Brain microvascular endothelial cell (primary cell): ENCODE measurements around the gene OR2AG2.

ENCODE experiments used
- DNase-seq: peaks from one replicate; pipeline ENCODE4 v3.0.0-alpha.2; 2020
- H3K27ac ChIP-seq: fragments of 250-450 bp; sonication (Bioruptor Pico); 2 replicates; pipeline ENCODE4 v1.5.1; 2020; ENCODE audit warnings: mild to moderate bottlenecking, moderate library complexity
- H3K27me3 ChIP-seq: fragments of 250-450 bp; sonication (Bioruptor Pico); replicated peaks from 2 replicates; pipeline ENCODE4 v1.5.1; 2020; ENCODE audit warnings: mild to moderate bottlenecking
- H3K36me3 ChIP-seq: fragments of 250-450 bp; sonication (Bioruptor Pico); replicated peaks from 2 replicates; pipeline ENCODE4 v1.5.1; 2020; ENCODE audit warnings: mild to moderate bottlenecking
- H3K4me3 ChIP-seq: 2 replicates; pipeline ENCODE4 v1.5.1; 2011; ENCODE audit warnings: low read depth, mild to moderate bottlenecking, control low read depth, low read length, moderate library complexity
- CTCF ChIP-seq: IDR thresholded peaks from 2 replicates; pipeline ENCODE4 v1.5.1; 2011; ENCODE audit warnings: low read depth, mild to moderate bottlenecking, moderate library complexity, low read length, control low read depth, inconsistent platforms; ENCODE audit errors: missing control alignments
- in situ Hi-C: cut with HindIII; loops from 2 replicates; pipeline ENCODE4 v1.10.0; 2017; ENCODE audit warnings: low sequenced_read_pairs, low pct_ligation_motif_present

OR2AG2 gene

DNA sequence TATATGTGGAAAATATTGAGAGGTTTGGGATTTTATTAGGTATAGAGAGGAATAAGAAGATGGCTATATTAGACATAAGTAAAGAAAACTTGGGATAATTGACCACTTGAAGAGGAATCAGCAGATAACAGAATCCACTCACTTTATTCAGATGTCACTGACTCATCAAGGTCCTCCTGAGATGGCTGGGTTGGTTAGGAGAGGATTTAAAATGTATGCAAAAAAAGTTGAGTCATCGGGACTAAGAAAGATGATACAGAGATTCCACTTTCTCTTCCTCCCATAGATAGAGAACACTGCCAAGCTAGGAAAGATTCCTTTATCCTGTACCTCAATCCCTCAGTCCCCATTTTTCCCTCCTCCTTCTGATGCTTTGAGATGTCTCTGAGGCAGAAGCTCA is 27.6 kb upstream of the OR2AG2 start, which contains the start of gene OR6A2:
TSS of gene OR6A2 (minus strand) at position 288 of the 400 bp plus-strand sequence. CDS start 3,981 bp downstream, outside the sequence.
- peak; percentile 8 for DNase-seq
- no peak within 1 kb of the TSS for H3K4me3 ChIP-seq
- in situ Hi-C loops: no loop called here

DNA sequence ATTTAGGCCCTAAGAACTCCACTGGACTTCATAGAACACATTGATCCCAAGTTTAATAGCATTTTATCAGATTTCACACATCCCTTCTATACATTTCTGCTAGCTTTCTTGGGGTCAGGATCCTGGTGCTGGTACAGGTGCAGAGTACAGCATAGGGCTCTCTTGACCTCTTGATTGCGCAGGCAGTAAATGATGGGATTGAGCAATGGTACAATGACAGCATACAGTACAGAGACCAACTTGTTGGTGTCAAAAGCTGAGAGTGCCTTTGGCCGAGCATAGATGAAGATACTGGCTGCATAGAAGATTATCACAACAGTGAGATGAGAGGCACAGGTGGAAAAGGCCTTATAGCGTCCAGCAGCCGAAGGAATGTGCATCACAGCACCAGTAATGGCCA is 22.9 kb upstream of the OR2AG2 start:
- H3K36me3 ChIP-seq: no peaks in the 10 kb centered on the region

More for the DNA sequence above, 27.6 kb upstream of the OR2AG2 start, which contains the start of gene OR6A2:
- Histone ChIP-seq H3K27ac (no peak within 1 kb of the TSS), H3K27me3 (no peaks in the 10 kb centered on the region), H3K36me3 (no peaks in the 10 kb centered on the region)
- no peak for TF ChIP-seq CTCF

GRCh38 chr11:6790546-6790945 is 18.8 kb upstream of the OR2AG2 start:
- Histone ChIP-seq H3K27ac (no peak overlapping the region), H3K27me3 (no peaks in the 10 kb centered on the region), H3K4me3 (no peak overlapping the region), H3K36me3 (no peaks in the 10 kb centered on the region)
- TF ChIP-seq CTCF: no peak
- no peak for DNase-seq
- in situ Hi-C loops: no loop called here

More for the DNA sequence above, 22.9 kb upstream of the OR2AG2 start:
- in situ Hi-C loops: no loop called here
- Histone ChIP-seq H3K4me3 (no peak overlapping the region), H3K27ac (no peak overlapping the region), H3K27me3 (no peaks in the 10 kb centered on the region)
- no peak for DNase-seq
- TF ChIP-seq CTCF: no peak

- H3K36me3 ChIP-seq: no peaks in the 10 kb centered on the region
- no peak for DNase-seq
- no peak within 1 kb of the TSS for H3K27ac ChIP-seq
- in situ Hi-C loops: no loop called here
- TF ChIP-seq CTCF: no peak
- no peak within 1 kb of the TSS for H3K4me3 ChIP-seq
- H3K27me3 ChIP-seq: no peaks in the 10 kb centered on the region
Observed at GRCh38 chr11:6782720-6783119, 10.9 kb upstream of the OR2AG2 start, which contains the start of gene OR2AG1. TSS of gene OR2AG1 (plus strand) at chr11:6783020. CDS start at chr11:6785038, 2,018 bp downstream.

DNA sequence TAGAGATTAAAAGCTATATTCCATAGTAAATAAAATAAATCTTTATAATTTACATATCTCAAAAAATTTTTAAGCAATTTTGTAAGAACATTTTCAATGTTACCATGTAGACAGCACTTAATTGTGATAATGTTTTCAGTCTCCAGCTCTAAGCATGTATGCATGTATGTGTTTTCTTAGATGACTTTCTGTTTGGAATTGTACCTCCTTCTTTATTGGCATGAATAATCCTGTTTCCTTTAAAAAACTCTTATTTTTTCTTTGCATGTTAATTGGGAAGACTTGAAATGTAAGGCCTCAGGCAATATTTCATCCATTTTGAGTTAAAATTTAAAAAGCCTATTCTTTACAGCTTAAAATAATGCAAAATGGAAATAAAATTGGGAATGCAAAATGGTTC is 9.1 kb upstream of the OR2AG2 start:
- in situ Hi-C loops: no loop called here
- Histone ChIP-seq H3K4me3 (no peak overlapping the region), H3K27ac (no peak overlapping the region), H3K36me3 (no peaks in the 10 kb centered on the region), H3K27me3 (no peaks in the 10 kb centered on the region)
- DNase-seq: no peak
- TF ChIP-seq CTCF: no peak

DNA sequence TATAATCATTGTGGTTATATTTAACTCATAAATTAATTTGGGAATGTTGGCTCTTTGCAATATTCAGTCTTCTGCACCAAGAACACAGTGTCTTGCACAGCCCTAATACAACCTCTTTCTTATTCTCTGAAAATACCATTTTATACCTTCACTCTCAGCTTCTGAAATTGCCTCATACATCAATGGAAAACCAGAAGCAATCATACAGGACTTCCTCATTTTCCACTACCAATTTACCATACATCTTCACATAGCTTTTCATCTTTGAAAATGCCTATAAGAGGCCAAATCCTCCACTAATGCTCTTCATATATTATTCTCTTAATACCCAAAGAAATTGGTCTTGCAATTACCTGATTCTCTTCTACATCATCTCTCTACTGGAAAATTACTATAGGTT is 6.7 kb upstream of the OR2AG2 start:
- in situ Hi-C loops: no loop called here
- Histone ChIP-seq H3K36me3 (no peaks in the 10 kb centered on the region), H3K27ac (no peak overlapping the region), H3K27me3 (no peaks in the 10 kb centered on the region), H3K4me3 (no peak overlapping the region)
- DNase-seq: no peak
- TF ChIP-seq CTCF: no peak
